K562 (cell line): ENCODE measurements around the gene SPINT2. TPM values are rescaled to one million over a fixed set of nuclear protein-coding genes. Genes with fewer than 3 reads are reported as not detected.
A peak's percentile ranks its signal among the peaks of the same experiment; 100 is the strongest.

Experiments
- AFF1 ChIP-seq, 2 experiments: fragments of 450-650 bp; IDR thresholded peaks; 2 replicates each; pipeline ENCODE4 v1.6.1; 2018; ENCODE audit warnings: mild to moderate bottlenecking in 2 of 2, low read depth in 1 of 2; ENCODE audit not compliant: partially characterized antibody in 2 of 2
- CBFA2T3 ChIP-seq: fragments of 450-650 bp; IDR thresholded peaks from 2 replicates; pipeline ENCODE4 v1.6.1; 2017
- GTF3C2 ChIP-seq: IDR thresholded peaks from 3 replicates; pipeline ENCODE4 v1.6.1; 2011; ENCODE audit warnings: borderline replicate concordance, mild to moderate bottlenecking, moderate library complexity; ENCODE audit not compliant: insufficient read length; ENCODE audit errors: extremely low read depth
- HDAC2 ChIP-seq: fragments of 450-650 bp; IDR thresholded peaks from 2 replicates; pipeline ENCODE4 v1.6.1; 2016; ENCODE audit warnings: mild to moderate bottlenecking
- NCOA4 ChIP-seq: fragments of 450-650 bp; IDR thresholded peaks from 2 replicates; pipeline ENCODE4 v1.6.1; 2018; ENCODE audit warnings: mild to moderate bottlenecking; ENCODE audit not compliant: partially characterized antibody
- POLR2A ChIP-seq: fragments of 450-650 bp; conservative IDR thresholded peaks from 2 replicates; pipeline ENCODE4 v1.6.1; 2016
- SUPT5H ChIP-seq: fragments of 450-650 bp; IDR thresholded peaks from 2 replicates; pipeline ENCODE4 v1.6.1; 2016
- TCF3 ChIP-seq: sonication (generic); formaldehyde crosslinking; IDR thresholded peaks from 2 replicates; pipeline ENCODE4 v1.4.0; 2020; ENCODE audit warnings: mild to moderate bottlenecking, missing genetic modification reagents
- TFAP4 ChIP-seq: sonication (generic); formaldehyde crosslinking; IDR thresholded peaks from 2 replicates; pipeline ENCODE4 v1.8.0; 2022; ENCODE audit warnings: missing genetic modification reagents, mild to moderate bottlenecking, moderate library complexity, borderline replicate concordance
- ZNF583 ChIP-seq: fragments of 250-450 bp; sonication (Bioruptor Pico); IDR thresholded peaks from 2 replicates; pipeline ENCODE4 v1.4.0; 2020
- ZNF639 ChIP-seq, 2 experiments: fragments of 200-800 bp in 1 of 2; sonication (Bioruptor generic) in 1 of 2; sonication (generic) in 1 of 2; formaldehyde crosslinking in 1 of 2; IDR thresholded peaks in 1 of 2; conservative IDR thresholded peaks in 1 of 2; 2 replicates each; pipeline versions ENCODE4 v1.5.0 to v1.6.1; 2016 to 2020; ENCODE audit warnings: missing compliant biosample characterization in 1 of 2, missing genetic modification characterization in 1 of 2, missing genetic modification reagents in 1 of 2
- polyA plus RNA-seq, 8 experiments: library from polyadenylated mRNA; depleted of rRNA in 4 of 8; stranded (reverse) in 5 of 8; unstranded in 3 of 8; fragments of >200 nt; fragmentation: Nextera tagmentation in 2 of 8; fragmentation: Illumina TruSeq in 1 of 8; extraction: Ambion mirVana in 2 of 8; extraction: Trizol in 1 of 8; gene quantifications; 2 replicates each; pipeline versions ENCODE4 v1.2.1 to v1.2.3, GENCODE V29; 2011 to 2014; ENCODE audit warnings: inconsistent platforms in 1 of 8, missing spikeins in 1 of 8
- total RNA-seq, 7 experiments: library from RNA; depleted of rRNA in 6 of 7; stranded (reverse); fragments of >200 nt in 6 of 7; fragmentation: Illumina TruSeq in 2 of 7; extraction: Trizol in 2 of 7; gene quantifications; 2 replicates each; pipeline versions ENCODE4 v1.2.1 to v1.2.3, GENCODE V29; 2011 to 2021; ENCODE audit warnings: low replicate concordance in 1 of 7
- TF ChIP-seq, protein P1 (sequence below): fragments of 450-650 bp; IDR thresholded peaks from 2 replicates; pipeline ENCODE4 v1.6.1; 2016; ENCODE audit warnings: antibody characterized with exemption
- TF ChIP-seq, protein P2 (sequence below), 2 experiments: IDR thresholded peaks; 2 replicates each; pipeline ENCODE4 v1.6.1; 2011; ENCODE audit warnings: borderline replicate concordance in 1 of 2, control low read depth in 1 of 2, low read depth in 1 of 2, low read length in 1 of 2, mild to moderate bottlenecking in 1 of 2, mixed read lengths in 1 of 2, moderate library complexity in 1 of 2; ENCODE audit not compliant: insufficient read depth in 1 of 2, insufficient read length in 1 of 2, poor library complexity in 1 of 2, severe bottlenecking in 1 of 2; ENCODE audit errors: extremely low read depth in 1 of 2

The SPINT2 gene
- total and polyA plus RNA-seq, 9 of the 15 experiments (the other 6 are each of a cell fraction or from before 2014, with no cell fraction given) = 0.65 to 4.5 (median 3.4) TPM

- peak; percentile 39 to 61 for TF ChIP-seq AFF1 (IDR thresholded peaks at IDR 0.05; ENCODE audit: low read depth in 1 of 2, partially characterized antibody in 2 of 2)
- TF ChIP-seq HDAC2 = peak; percentile 82
- peak; percentile 57 for TF ChIP-seq POLR2A
- no peak for TF ChIP-seq NCOA4
- TF ChIP-seq ZNF583 (CRISPR knock-in tag) = no peak
- TF ChIP-seq CBFA2T3 = peak; percentile 44
- TF ChIP-seq, protein P1, sequence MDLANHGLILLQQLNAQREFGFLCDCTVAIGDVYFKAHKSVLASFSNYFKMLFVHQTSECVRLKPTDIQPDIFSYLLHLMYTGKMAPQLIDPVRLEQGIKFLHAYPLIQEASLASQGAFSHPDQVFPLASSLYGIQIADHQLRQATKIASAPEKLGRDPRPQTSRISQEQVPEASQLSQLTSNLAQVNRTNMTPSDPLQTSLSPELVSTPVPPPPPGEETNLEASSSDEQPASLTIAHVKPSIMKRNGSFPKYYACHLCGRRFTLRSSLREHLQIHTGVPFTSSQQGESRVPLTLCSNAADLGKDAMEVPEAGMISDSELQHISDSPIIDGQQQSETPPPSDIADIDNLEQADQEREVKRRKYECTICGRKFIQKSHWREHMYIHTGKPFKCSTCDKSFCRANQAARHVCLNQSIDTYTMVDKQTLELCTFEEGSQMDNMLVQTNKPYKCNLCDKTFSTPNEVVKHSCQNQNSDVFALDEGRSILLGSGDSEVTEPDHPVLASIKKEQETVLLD = peak; percentile 92
- TF ChIP-seq GTF3C2 = peak; percentile 77
- TF ChIP-seq, protein P2, sequence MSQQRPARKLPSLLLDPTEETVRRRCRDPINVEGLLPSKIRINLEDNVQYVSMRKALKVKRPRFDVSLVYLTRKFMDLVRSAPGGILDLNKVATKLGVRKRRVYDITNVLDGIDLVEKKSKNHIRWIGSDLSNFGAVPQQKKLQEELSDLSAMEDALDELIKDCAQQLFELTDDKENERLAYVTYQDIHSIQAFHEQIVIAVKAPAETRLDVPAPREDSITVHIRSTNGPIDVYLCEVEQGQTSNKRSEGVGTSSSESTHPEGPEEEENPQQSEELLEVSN (IDR thresholded peaks at IDR 0.05; ENCODE audit: borderline replicate concordance in 1 of 2, extremely low read depth in 1 of 2, insufficient read depth in 1 of 2, insufficient read length in 1 of 2, low read depth in 1 of 2, low read length in 1 of 2, poor library complexity in 1 of 2, severe bottlenecking in 1 of 2) = peak; percentile 36 to 49
- peak; percentile 46 for TF ChIP-seq SUPT5H
- TF ChIP-seq TCF3 = peak; percentile 21; the same call in 1 of the 2 replicates
- TF ChIP-seq TFAP4 (CRISPR knock-in tag) = 0 out of 2 replicates have a peak, but pooled peaks have one; percentile 11
- TF ChIP-seq ZNF639 (CRISPR knock-in tag; conservative IDR thresholded peaks at IDR 0.05 in 1 of 2, IDR thresholded peaks at IDR 0.05 in 1 of 2) = 0 out of 4 replicates have a peak, but pooled peaks of 1 of the 2 experiments have one; percentile 35
Observed at GRCh38 chr19:38224014-38224862, 40.1 kb upstream of the SPINT2 start, which contains the start of gene DPF1 (continued).
